ENCODE results near the gene MYO9B. TPM values are rescaled to one million over a fixed set of nuclear protein-coding genes. Genes with fewer than 3 reads are reported as not detected.
"Not testable (repeated sequence)": the region's sequence is repeated elsewhere in the genome, so short reads cannot be mapped to it uniquely, and the experiment has no call there.

The MYO9B gene
- total RNA-seq, 2 experiments from 2014 or later: 100 to 104 TPM

GRCh38 chr19:17128403-17128802 is 52.8 kb downstream of the MYO9B start:
- ChIA-PET POLR2A (no interaction called here), CTCF (no interaction called here)
- H3K27me3 Mint-ChIP-seq: no peaks in the 10 kb centered on the region

GRCh38 chr19:17128820-17129219 is 53.2 kb downstream of the MYO9B start:
- Mint-ChIP-seq H3K36me3 (peaks cover 5% of the 10 kb centered on the region), H3K9me3 (no peaks in the 10 kb centered on the region), H3K4me1 (ENCODE audit: low read depth) (peaks cover 31% of the 10 kb centered on the region), H3K4me3 (no peak overlapping the region), H3K27me3 (no peaks in the 10 kb centered on the region), H3K27ac (peak overlapping the region; percentile 35)
- intact Hi-C loops (cut with micrococcal nuclease): loop anchor here (5.0 kb wide), 2 partner anchors 53 to 88 kb away; partner anchors contain the start of gene USE1
- no peak for DNase-seq
- ChIA-PET POLR2A (no interaction called here), CTCF (no interaction called here)

More at GRCh38 chr19:17128403-17128802, 52.8 kb downstream of the MYO9B start:
- intact Hi-C loops (cut with micrococcal nuclease): loop anchor here (5.0 kb wide), 2 partner anchors 54 to 89 kb away; partner anchors contain the start of gene USE1
- no peaks in the 10 kb centered on the region for H3K9me3 Mint-ChIP-seq
- H3K4me3 Mint-ChIP-seq: no peak overlapping the region
- H3K36me3 Mint-ChIP-seq: peaks cover 5% of the 10 kb centered on the region
- DNase-seq: no peak
- H3K27ac Mint-ChIP-seq: no peak overlapping the region
- H3K4me1 Mint-ChIP-seq (ENCODE audit: low read depth): peaks cover 31% of the 10 kb centered on the region

GRCh38 chr19:17129377-17129776 is 53.8 kb downstream of the MYO9B start:
- peaks cover 5% of the 10 kb centered on the region for H3K36me3 Mint-ChIP-seq
- intact Hi-C loops (cut with micrococcal nuclease): loop anchor here (5.0 kb wide), 2 partner anchors 53 to 88 kb away; partner anchors contain the start of gene USE1
- ChIA-PET CTCF (no interaction called here), POLR2A (no interaction called here)
- no peaks in the 10 kb centered on the region for H3K27me3 Mint-ChIP-seq
- H3K27ac Mint-ChIP-seq: no peak overlapping the region
- H3K9me3 Mint-ChIP-seq: no peaks in the 10 kb centered on the region
- peaks cover 33% of the 10 kb centered on the region for H3K4me1 Mint-ChIP-seq (ENCODE audit: low read depth)
- H3K4me3 Mint-ChIP-seq: no peak overlapping the region
- no peak for DNase-seq

- intact Hi-C loops (cut with micrococcal nuclease): no loop called here
- CTCF ChIA-PET: no interaction called here
- DNase-seq: no peak
These were observed 59.6 kb downstream of the MYO9B start for GRCh38 chr19:17135001-17135853.

GRCh38 chr19:17136021-17136420 is 60.4 kb downstream of the MYO9B start:
- POLR2A ChIA-PET: no interaction called here
- Mint-ChIP-seq H3K4me1 (ENCODE audit: low read depth) (peaks cover 4% of the 10 kb centered on the region), H3K27me3 (no peaks in the 10 kb centered on the region), H3K36me3 (peaks cover 5% of the 10 kb centered on the region), H3K27ac (no peak overlapping the region), H3K4me3 (no peak overlapping the region), H3K9me3 (no peaks in the 10 kb centered on the region)
- intact Hi-C loops (cut with micrococcal nuclease): no loop called here
- CTCF ChIA-PET: no interaction called here
- no peak for DNase-seq

More at GRCh38 chr19:17135001-17135853, 59.6 kb downstream of the MYO9B start:
- no peak overlapping the region for H3K4me3 Mint-ChIP-seq
- peaks cover 5% of the 10 kb centered on the region for H3K36me3 Mint-ChIP-seq
- H3K9me3 Mint-ChIP-seq: no peaks in the 10 kb centered on the region
- H3K27ac Mint-ChIP-seq: no peak overlapping the region
- POLR2A ChIA-PET: no interaction called here
- H3K4me1 Mint-ChIP-seq (ENCODE audit: low read depth): peaks cover 4% of the 10 kb centered on the region
- no peaks in the 10 kb centered on the region for H3K27me3 Mint-ChIP-seq

GRCh38 chr19:17136617-17137016 is 61.0 kb downstream of the MYO9B start:
- no peak for DNase-seq
- Mint-ChIP-seq H3K27ac (no peak overlapping the region), H3K27me3 (no peaks in the 10 kb centered on the region), H3K4me1 (ENCODE audit: low read depth) (peaks cover 4% of the 10 kb centered on the region), H3K36me3 (peaks cover 8% of the 10 kb centered on the region), H3K9me3 (no peaks in the 10 kb centered on the region), H3K4me3 (no peak overlapping the region)
- ChIA-PET CTCF (interaction anchor here (0.8 kb wide), 1 partner anchor 94 kb away, joined by 3 read pairs; no protein-coding TSS in a partner anchor), POLR2A (no interaction called here)
- intact Hi-C loops (cut with micrococcal nuclease): no loop called here

GRCh38 chr19:17137417-17137816 is 61.8 kb downstream of the MYO9B start:
- CTCF ChIA-PET: interaction anchor here (0.8 kb wide), 1 partner anchor 95 kb away, joined by 3 read pairs; no protein-coding TSS in a partner anchor
- intact Hi-C loops (cut with micrococcal nuclease): no loop called here
- POLR2A ChIA-PET: no interaction called here
- no peaks in the 10 kb centered on the region for H3K9me3 Mint-ChIP-seq
- H3K4me3 Mint-ChIP-seq: no peak overlapping the region
- DNase-seq: no peak
- H3K27me3 Mint-ChIP-seq: no peaks in the 10 kb centered on the region
- peaks cover 4% of the 10 kb centered on the region for H3K4me1 Mint-ChIP-seq (ENCODE audit: low read depth)
- H3K27ac Mint-ChIP-seq: no peak overlapping the region
- peaks cover 9% of the 10 kb centered on the region for H3K36me3 Mint-ChIP-seq

GRCh38 chr19:17138052-17138846 is 62.7 kb downstream of the MYO9B start:
- intact Hi-C loops (cut with micrococcal nuclease); H3K9me3 Mint-ChIP-seq; POLR2A ChIA-PET; H3K4me1 Mint-ChIP-seq (ENCODE audit: low read depth); DNase-seq; H3K27ac Mint-ChIP-seq; CTCF ChIA-PET; H3K4me3 Mint-ChIP-seq; H3K27me3 Mint-ChIP-seq: not testable (repeated sequence)
- peaks cover 13% of the 10 kb centered on the region for H3K36me3 Mint-ChIP-seq

GRCh38 chr19:17138937-17139598 is 63.5 kb downstream of the MYO9B start:
- DNase-seq: no peak
- ChIA-PET POLR2A (no interaction called here), CTCF (no interaction called here)
- intact Hi-C loops (cut with micrococcal nuclease): no loop called here
- Mint-ChIP-seq H3K4me1 (ENCODE audit: low read depth) (peaks cover 2% of the 10 kb centered on the region), H3K36me3 (peaks cover 14% of the 10 kb centered on the region), H3K4me3 (no peak overlapping the region), H3K27ac (no peak overlapping the region), H3K9me3 (no peaks in the 10 kb centered on the region), H3K27me3 (no peaks in the 10 kb centered on the region)

GRCh38 chr19:17144771-17145170 is 69.2 kb downstream of the MYO9B start:
- peaks cover 16% of the 10 kb centered on the region for H3K36me3 Mint-ChIP-seq
- H3K27me3 Mint-ChIP-seq; H3K4me1 Mint-ChIP-seq (ENCODE audit: low read depth); intact Hi-C loops (cut with micrococcal nuclease); H3K9me3 Mint-ChIP-seq; DNase-seq; CTCF ChIA-PET; H3K27ac Mint-ChIP-seq; H3K4me3 Mint-ChIP-seq: not testable (repeated sequence)
- POLR2A ChIA-PET: interaction anchor here (0.6 kb wide), 1 partner anchor 8 kb away, joined by 3 read pairs; no protein-coding TSS in a partner anchor

- Mint-ChIP-seq H3K4me3 (no peak overlapping the region), H3K9me3 (no peaks in the 10 kb centered on the region), H3K4me1 (ENCODE audit: low read depth) (no peaks in the 10 kb centered on the region), H3K27me3 (no peaks in the 10 kb centered on the region), H3K36me3 (peaks cover 16% of the 10 kb centered on the region), H3K27ac (no peak overlapping the region)
- POLR2A ChIA-PET: no interaction called here
- no peak for DNase-seq
- CTCF ChIA-PET: no interaction called here
- intact Hi-C loops (cut with micrococcal nuclease): no loop called here
These were observed 70.2 kb downstream of the MYO9B start for GRCh38 chr19:17145546-17146497.
